OCI-LY3 (cell line): Measurements from ENCODE around the gene CMSS1.

ENCODE experiments used
- EZH2phosphoT487 ChIP-seq: fragments of 200-600 bp; shearing (Covaris generic); IDR thresholded peaks from 2 replicates; pipeline ENCODE4 v1.6.1; 2018; ENCODE audit warnings: antibody characterized with exemption, mixed run types, low read depth
- TF ChIP-seq, protein P1 (sequence below): fragments of 200-600, 300-600 bp; sonication (generic); IDR thresholded peaks from 2 replicates; pipeline ENCODE4 v1.5.1; 2014; ENCODE audit warnings: antibody characterized with exemption, low read length, low read depth

DNA sequence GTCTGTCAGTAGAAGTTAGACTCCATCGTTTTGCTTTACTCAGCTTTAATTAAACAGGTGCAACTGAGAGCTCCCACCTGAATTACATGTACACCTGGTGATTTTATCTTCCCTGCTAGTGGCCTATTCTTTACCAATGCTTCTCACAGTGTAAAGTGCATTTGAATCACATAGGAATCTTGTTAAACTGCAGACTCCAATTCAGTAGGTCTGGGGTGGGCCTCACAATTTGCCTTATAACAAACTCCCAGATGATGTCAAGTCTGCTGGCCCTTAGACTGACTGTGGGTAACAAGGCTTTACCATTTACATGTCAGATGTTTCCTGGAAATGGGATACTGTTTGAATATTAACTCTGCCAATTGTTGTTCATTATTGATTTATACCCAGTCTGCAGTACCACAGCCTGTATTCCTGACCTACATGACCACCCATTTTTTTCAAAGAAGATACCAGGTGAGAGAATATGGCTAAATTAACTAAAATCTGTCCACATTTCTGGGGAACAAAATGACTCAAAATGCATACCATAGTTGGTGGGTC is 37.2 kb downstream of the CMSS1 start:
- TF ChIP-seq, protein P1, sequence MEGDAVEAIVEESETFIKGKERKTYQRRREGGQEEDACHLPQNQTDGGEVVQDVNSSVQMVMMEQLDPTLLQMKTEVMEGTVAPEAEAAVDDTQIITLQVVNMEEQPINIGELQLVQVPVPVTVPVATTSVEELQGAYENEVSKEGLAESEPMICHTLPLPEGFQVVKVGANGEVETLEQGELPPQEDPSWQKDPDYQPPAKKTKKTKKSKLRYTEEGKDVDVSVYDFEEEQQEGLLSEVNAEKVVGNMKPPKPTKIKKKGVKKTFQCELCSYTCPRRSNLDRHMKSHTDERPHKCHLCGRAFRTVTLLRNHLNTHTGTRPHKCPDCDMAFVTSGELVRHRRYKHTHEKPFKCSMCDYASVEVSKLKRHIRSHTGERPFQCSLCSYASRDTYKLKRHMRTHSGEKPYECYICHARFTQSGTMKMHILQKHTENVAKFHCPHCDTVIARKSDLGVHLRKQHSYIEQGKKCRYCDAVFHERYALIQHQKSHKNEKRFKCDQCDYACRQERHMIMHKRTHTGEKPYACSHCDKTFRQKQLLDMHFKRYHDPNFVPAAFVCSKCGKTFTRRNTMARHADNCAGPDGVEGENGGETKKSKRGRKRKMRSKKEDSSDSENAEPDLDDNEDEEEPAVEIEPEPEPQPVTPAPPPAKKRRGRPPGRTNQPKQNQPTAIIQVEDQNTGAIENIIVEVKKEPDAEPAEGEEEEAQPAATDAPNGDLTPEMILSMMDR, result no peak
- TF ChIP-seq EZH2phosphoT487, result no peak
